ENCODE results near the gene PDGFA.

PDGFA gene

DNA sequence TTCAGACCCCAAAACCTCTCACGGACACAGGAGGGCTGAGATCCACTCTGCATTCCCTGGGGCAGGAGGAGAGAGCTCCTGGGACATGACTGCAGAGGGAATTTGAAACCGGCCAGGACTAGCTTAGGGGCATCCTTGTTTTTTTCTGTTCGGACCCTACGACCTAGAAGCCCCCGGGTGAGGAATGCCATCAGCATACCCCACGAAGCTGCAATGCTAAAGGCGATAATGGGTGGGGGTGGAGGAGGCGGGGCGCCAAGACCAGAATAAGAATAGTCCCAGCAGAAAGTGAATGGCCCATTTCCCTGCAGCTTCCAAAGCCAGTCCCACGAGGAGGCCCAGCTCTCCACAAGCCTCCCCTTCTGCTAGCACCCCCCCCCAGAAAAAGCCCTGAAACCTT is 4.0 kb downstream of the PDGFA start:
- DNase-seq, result no peak

DNA sequence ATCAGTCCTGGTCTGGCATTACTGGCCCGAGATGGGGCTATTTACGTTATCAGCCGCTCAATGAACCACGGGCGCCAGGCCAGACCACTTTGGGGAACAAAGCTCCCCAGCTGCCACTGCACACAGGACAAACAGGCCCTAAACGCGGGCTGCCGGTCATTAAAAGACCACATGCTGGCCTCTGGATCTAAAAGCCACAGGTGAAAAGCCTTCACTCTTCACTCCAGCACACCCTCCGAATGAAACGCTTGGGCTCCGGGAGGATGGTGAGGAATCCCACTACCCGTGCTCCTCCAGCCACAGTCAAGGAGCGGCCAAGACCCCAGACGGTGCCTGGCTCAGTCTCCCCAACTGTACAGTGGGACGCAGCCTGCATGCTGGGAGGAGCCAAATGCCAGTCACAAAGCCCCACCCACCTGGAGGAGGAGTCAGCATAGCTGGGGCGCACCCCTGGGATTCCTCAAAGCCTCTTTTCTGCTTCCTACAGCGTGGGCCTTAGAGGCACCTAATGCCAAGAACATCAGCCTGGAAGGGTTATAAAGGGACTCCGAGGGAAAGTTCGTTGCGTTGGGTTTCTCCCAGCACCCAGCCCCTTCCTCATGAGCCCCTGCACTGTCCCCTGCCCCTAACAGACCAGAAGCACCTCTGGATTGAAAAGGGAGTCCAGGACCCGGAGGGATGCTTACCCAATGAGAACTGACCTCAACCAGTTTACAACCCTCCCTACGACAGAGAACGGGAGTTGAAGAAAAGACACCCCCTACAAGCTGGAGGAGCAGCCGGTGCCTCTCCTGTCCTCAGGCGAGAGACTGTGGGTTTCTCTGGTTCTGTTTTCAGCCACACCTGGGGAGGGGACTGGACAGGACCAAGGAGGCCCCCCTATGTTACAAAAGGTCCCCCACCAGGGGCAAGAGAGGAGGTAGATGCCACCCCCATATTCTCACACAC is 4.7 kb downstream of the PDGFA start:
- DNase-seq, result no peak

DNA sequence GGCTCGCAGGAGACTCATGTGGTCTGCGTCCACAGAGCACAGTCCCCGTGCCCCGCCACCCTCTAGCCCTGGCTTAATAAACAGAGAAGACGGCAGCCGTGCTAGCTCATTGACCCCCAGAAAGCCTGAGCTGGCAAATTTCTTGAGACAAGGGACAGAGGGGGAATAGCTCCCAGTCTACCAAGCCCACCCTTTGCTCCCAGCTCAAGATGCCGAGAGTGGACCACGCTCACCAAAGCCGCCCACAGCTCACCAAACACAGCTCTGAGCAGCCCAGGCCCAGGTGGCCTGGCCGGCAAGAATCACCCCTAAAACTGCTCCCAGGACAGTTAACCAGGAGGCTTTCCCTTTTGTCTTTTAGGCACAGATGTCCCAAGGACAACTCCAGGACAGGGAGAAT is 5.4 kb downstream of the PDGFA start:
- no peak for DNase-seq

DNA sequence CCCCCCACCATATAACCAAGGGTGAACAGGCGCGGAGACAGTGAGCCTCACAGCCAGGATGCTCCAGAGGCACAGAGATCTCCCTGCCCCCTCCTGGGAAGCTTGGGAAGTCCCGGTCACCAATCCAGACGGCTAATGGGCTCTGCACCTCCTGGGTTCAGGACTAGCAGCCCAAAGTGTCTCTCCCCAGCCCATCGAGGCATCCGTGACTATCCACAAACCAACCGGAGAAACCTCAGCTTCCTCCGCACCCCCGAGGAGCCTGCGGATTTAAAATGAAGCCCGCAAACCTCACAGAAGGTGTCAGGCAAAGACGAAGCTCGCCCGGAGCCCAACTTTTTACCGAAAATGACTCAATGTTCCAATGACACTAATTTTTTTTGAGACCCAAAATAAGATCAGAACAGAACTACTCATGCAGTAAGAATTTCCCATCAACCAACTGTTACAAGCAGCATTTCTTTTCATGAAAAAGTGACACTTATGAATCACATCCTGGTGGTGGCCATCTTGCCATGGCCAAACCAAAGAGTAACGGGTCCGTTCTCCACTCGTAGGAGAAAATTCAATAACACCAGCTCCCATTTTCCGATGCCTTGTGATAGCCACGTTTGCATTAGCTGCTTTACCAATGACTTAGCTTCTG is 6.0 kb downstream of the PDGFA start:
- DNase-seq, result no peak

DNA sequence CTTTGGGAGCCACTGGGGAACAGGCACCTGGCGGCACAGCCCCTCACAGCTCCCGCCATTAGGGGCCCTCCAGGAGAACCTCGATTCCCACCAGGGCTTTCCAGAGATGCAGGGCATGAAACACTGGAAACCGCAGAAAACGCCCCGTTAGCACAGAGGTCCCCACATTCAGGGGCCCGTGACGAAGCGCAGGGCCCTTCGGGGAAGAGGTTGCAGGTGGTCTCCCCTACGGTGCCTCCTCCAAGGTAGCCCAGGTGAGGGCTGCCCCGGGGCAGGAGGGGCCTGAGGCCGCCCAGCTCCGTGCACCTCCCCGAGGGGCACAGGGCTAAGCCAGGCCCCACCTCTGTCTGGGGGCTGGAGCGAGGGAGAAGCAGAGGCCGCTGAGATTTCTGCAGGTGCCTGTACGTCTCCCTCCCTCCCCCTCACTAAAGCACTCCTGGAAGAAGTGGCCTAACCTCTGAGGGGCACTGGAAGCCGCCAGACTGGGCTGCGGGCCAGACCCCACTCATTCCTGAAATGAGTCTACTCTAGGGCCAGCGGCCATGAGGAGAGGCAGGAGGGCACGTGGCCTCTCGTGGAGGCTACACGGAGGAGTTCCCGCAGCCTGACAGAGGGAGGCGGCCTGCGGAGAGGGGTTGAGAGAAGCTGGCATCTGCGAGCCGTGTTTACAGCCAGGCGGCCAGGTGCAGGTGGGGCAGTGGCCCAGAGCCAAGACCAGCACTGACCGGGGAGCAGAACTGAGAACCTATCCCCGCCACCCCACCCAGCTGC is 6.9 kb downstream of the PDGFA start:
- DNase-seq, result no peak

DNA sequence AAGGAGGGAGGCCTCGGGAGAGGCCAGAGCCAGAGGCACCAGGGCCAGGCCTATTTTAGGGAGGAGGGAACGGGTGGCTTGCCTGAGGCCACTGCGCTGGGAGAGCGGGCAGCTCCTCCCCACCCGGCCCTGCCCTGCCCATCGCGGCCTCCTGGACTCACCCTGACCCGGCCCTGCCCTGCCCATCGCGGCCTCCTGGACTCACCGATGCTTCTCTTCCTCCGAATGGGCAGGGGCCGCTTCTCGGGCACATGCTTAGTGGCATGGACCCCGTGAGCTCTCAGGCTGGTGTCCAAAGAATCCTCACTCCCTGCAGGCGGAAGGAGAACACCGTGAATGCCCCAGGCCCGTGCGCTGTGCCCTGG is 7.5 kb downstream of the PDGFA start:
- DNase-seq, result no peak

DNA sequence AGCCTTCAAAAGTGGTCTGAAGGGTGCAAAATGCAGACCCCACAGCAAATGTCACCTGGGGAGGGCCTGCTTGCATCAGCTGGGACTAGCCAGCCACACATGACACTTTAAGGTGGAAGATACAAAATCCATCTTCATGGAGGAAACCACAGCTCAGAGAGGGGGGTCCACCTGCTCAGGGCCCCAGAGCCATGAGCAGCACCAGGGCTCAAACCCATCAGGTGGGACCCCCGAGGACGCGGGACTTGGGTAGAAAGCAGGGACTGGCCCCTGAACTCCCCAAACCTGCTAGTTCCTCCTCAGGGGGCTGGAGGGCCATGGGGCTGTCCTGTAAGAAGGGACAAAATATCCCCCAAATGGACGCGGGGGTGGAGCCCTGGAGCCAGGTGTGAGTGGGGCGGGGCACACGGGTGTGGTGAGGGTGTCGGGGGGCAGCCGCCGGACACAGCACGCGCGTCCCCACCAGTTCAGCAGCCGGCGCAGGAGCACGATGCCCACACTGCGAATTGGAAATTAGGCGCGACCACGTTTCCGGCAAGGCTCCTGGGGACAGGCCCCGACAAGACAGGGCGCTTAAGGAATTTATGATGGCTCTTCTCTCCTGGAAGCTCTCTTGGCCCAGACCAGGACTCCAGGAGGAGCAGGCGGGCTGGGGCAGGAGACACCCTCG is 8.0 kb downstream of the PDGFA start:
- no peak for DNase-seq

DNA sequence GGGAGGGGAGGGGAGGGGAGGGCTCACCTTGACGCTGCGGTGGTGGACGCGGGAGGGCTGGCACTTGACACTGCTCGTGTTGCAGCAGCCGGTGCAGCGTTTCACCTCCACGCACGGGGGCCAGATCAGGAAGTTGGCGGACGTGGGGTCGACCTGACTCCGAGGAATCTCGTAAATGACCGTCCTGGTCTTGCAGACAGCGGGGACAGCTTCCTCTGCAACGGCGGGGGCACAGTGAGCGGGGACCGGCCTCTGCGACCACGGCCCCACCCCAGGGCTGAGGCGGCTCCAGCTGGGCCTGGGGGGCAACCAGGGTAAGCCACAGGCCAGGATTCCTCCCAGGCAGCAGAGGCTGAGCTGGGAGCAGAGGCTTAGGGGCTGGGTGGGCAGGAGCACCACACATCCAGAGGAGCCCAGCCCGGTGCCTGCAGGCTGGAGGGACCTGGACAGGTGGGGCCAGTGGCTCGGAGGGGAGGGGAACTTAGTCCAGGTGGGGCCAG is 8.8 kb downstream of the PDGFA start:
- DNase-seq, result no peak

DNA sequence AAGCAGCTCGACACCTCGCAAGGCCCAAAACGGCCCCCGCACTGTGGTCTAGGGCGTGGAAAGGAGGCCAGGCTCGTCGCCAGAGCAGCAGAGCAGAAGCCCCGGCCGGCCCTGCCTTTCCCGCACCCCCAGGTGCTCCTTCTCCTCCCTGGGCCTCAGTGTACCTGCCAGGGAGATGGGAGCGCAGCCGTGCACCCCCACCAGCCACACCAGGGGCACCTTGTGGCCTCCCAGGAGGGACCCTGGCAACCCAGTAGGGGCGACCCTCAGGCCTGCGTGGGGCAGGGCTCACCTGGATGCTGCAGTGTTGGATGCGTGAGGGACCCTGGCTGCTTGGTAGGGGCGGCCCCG is 9.5 kb downstream of the PDGFA start:
- no peak for DNase-seq

DNA sequence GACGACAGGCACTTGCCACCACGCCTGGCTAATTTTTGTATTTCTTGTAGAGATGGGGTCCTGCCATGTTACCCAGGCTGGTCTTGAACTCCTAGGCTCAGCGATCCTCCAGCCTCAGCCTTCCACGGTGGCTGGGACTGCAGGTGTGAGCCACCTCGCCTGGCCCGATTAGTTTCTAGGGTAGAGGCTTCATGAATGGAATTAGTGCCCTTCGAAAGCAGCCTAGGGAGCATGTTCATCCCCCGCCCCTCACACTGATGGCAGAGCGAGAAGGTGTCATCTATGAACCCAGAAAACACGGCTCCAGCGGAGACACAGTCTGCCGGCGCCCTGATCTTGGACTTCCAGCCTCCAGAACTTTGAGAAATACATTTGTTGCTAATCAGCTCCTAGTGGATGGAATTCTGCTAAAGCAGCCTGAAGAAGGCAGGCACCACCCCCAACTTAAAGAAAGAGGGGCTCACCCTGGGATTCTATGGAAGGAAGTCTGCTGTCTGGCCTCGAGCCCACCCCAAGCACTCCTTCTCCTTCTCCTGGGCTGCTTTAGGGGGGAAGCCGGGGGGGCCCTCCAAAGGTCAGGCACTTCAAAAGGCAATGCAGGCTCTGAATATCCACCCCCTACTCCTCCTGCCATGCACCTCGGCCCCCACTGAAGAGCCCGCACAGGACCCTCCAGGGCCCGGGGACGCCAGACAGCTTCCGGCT is 10.1 kb downstream of the PDGFA start:
- no peak for DNase-seq

DNA sequence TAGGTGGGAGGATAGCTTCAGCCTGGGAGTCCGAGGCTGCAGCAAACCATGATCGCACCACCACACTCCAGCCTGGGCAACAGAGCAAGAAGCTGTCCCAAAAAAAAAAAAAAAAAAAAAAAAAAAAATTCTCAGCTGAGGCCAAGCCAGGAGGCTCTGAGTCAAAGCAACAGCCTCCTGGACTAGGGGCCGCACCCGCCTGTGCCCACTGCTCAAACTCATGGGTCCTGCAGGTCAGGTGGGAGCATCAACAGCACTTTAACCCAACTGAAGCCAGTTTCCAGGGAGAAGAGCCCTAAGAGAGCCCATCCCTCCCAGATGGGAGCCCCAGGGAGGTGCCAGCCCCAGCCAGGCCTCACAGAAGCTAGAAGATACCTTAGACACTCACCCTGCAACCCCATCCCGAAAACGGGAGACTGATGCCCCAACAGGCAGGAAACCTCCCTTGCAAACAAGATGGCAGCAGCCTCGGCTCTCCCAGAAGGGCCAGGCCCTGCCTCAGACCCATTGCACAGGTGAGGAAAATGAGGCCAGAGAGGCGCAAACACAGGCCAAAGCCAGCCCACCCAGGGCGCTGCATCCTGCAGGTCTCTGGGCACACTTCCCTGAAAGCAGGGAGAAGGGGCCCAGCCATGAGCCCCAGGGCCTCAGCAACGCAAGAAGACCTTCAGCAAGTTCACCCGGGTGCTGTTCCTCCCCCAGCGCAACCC is 11.0 kb downstream of the PDGFA start:
- no peak for DNase-seq

DNA sequence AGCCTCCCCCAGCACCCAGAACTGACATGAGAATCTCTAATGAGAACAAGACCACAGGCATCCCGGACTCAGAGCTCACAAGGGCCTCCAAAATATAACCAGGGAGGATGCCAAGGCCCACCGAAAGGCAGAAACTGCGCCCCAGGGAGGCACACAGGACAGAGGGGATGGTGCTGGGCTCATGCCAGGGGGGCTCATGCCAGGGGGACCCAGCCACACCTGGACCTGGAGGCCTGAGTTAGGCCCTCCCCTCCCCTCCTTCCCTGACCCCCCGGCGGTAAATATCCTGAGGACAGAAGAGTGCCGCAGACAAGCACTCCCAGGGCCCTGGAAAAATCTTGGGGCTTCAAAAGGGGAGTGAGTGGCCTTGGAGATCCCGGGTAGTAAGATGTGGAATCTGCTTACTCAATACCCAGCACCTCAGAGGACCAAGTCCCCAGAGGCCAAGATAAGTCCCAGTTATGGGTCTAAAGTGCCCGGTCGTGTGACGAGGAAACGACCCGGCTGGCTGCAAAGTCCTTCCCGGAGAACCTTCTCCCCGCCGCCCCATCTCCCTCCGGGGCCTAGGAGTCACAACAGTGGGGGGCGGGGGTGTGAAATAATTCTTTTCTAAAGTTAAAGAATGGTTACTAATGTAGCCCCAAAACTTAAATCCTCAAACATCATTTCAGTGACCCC is 11.9 kb downstream of the PDGFA start:
- no peak for DNase-seq

DNA sequence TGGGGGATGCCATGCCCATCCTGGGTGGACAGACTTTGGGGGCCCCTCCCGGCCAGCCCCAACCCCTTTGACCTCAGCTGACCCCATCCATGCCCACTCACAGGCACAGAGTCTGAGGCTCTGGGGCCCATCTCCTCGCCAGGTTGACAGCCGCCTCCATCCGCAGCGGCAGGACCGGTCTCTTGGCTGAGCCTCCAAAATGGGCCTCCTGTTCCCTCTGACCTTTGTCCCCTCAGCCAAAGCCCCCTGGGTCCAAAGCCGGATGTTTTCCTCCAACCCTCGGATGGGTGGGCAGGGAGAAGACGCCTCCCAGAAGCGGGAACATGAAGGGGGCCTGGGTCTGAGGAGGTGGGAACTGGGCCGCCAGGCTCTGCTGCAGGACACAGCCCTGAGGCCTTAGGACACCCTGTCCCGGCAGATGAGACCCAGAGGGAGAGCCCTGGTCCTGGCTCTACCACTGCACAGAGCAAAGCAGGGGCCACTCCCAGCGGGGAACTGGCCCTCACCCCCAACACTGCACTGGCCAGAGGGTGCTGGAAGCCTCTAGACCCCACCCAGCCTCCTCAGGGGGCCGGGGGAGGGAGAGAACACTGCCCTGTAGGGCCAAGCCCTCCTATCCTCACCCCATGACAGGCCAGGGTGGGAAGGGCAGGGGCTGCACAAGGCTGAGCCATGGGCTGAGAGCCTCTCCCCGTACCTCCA is 12.6 kb downstream of the PDGFA start:
- no peak for DNase-seq

DNA sequence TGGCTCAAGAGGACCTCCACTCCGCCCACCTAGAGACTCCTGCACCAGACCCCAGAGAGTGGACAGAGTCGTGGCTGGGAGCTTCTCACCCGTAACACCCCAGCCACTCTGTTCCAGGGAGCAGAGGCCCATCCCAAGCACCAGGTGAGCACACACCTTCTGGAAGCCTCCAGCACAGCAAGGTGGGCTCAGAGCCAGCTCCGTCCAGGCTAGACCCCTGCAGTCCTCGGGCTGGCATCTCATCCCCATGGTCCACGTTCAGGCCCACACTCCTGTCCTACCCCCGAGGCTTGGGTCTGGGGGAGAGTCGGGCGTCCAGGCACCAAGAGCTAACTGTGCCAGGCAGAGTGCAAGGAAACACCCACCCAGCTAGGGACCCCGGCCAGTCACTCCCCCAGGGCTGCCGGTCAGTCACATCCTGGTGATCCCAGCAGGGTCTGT is 13.2 kb downstream of the PDGFA start:
- no peak for DNase-seq

DNA sequence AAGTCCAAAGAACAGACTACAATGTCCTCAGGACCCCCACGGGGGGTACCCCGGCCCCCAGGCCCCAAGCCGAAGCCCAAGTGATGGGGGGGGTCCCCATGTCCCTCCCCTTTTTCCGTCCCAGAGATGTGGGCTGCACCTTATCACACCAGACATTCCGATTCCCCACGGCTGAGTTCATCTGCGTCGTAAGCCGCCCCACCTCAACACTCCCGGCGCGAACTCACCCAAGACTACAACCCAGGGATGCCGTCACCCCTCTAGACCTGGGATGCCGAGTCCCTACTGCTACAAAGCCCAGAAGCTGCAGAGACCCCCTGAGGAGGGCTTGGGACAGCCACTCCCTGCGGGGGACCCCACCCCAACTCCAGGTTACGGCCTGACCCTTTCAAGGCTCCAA is 14.5 kb downstream of the PDGFA start:
- no peak for DNase-seq

DNA sequence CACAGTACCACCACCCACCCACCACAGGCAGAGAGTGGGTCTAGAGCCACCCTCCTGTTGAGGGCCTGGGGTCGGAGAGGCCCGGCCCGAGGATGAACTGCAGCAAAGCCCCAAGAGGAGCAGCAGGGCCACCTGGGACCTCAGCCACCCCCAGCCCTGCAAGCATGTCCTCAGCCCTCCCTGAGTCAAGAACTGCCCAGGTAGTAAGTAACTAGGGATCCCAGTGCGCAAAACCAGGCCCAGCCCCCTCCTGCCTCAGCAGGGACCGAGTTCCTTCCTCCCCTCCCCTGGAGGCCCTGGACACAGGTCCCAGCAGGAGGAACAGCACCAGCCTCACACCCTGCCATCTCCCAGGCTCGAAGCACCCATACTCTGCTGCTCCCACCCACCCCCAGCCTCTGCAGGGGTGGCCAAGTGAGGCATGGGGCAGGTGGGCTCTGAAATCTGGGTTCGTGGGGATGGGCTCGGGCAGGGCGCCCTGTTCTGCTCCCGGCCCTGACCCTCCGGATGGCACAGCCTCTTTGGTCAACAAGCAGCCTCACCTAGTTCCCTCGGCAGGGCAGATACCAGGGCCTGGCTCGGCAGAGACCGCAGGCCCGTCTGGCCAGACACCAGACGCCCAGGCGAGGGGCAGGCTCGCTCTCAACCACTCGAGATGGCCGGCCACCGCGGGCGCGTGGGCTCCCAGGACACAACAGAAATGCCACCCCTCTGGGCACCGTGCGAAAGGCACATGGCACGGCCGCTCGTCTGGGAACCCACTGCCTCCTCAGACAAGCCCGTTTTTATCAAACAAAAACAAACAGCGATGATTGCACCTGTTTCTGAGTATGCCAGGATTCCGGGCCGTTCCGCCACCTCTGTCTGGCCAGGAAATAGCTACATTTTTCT is 15.2 kb downstream of the PDGFA start:
- no peak for DNase-seq

DNA sequence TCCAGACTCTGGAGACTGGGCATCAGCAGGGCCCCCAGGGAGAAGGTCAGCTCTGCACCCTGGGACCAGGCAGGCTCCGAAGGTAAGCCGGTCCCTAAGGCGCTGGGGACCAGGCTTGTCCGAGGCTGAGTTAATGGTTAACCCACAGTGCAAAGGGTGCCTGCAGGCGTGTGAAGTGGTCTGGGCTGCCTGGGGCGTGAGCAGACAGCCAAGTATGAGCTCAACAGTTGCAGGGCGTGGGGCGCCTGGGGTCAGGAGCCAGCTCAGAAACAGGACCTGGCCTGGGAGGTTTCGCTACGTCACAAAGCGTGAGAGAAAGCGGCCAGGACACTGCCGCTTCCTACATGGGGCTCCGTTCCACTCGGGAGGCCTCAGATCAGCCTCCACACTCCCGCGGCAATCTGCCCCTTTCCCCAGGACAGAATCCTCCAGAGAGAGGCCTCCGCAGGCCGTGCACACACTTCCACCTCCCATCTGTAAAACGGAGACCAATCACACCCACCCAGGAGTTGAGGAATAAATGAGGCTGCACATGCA is 16.0 kb downstream of the PDGFA start:
- no peak for DNase-seq

DNA sequence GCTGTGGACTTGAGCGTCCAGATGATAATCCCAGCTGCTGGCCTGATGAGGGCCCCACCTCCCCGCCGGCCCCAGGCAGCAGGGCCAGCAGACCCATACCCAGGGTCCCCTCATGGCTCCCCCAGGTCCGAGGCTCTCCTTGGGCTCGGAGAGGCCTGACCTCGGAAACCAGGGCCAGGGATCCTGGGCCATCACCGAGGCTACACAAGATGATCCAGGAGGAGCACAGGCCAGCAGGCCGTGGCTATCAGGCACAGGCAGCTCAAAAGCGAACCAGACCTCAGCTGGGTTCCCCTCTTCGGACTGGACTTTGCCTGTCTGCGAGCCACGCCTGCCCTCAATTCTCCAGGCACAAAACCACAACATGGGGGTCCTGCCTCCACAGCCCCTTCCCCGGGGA is 17.4 kb downstream of the PDGFA start:
- DNase-seq, result no peak

DNA sequence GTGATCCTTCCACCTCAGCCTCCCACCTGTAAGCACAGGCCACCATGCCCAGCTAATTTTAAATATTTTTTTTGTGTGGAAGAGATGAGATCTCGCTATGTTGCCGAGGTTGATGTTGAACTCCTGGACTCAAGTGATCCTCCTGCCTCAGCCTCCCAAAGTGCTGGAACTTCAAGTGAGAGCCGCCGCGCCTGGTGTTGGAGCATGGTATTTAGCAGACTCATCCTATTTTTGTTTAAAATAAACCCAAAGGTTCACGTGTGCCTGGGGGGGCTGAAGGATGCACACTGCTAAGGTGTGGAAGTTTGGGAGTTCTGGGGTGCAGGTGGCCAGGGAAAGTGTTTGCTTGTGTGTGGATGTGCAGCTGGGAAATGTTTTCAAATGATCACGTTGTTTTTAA is 18.1 kb downstream of the PDGFA start:
- no peak for DNase-seq
